Hepatocyte (in vitro differentiated cells): ENCODE results near the gene DOC2A.

ENCODE experiments used
- EZH2 ChIP-seq: fragments of 200-600 bp; sonication (generic); IDR thresholded peaks from 2 replicates; pipeline ENCODE4 v1.6.1; 2016; ENCODE audit warnings: antibody characterized with exemption, mild to moderate bottlenecking, borderline replicate concordance
- TF ChIP-seq, protein P1 (sequence below): fragments of 200-600 bp; sonication (generic); IDR thresholded peaks from 2 replicates; pipeline ENCODE4 v1.5.1; 2016; ENCODE audit warnings: antibody characterized with exemption, mild to moderate bottlenecking; ENCODE audit not compliant: poor library complexity

DNA sequence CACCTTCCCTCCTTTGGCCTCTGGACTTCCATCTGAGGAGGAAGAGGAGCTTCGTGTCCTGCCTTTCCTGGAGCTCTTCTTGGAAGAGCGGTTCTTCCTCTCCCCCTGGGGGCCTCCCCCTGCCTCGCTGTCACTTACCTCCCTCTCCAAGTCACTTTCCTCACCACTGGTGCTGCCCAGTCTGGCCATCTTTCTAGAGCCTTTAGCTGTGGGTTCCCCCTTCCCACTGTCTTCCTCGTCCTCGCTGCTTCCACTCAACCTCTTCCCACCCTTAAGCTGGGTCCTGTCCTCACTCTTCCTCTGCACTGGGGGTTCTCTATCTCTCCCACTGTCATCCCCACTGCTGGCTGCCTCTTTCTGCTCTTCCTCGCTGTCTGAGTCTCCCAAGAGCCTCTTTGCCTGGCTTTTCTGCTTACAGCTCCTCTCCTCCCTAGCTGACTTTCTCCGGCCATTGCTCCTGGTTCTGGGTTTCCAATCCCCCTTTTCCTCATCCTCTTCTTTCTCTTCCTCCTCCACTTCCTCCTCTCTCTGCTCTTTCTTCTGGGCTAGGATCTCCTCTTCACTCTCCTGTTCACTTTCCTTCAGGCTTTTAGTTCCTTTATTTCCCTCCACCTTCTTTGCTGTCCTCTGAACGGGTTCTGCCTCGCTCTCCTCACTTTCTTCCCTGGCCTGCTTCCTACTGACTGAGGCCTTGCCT, 16.8 kb downstream of the DOC2A start:
- TF ChIP-seq EZH2: no peak
- TF ChIP-seq, protein P1, sequence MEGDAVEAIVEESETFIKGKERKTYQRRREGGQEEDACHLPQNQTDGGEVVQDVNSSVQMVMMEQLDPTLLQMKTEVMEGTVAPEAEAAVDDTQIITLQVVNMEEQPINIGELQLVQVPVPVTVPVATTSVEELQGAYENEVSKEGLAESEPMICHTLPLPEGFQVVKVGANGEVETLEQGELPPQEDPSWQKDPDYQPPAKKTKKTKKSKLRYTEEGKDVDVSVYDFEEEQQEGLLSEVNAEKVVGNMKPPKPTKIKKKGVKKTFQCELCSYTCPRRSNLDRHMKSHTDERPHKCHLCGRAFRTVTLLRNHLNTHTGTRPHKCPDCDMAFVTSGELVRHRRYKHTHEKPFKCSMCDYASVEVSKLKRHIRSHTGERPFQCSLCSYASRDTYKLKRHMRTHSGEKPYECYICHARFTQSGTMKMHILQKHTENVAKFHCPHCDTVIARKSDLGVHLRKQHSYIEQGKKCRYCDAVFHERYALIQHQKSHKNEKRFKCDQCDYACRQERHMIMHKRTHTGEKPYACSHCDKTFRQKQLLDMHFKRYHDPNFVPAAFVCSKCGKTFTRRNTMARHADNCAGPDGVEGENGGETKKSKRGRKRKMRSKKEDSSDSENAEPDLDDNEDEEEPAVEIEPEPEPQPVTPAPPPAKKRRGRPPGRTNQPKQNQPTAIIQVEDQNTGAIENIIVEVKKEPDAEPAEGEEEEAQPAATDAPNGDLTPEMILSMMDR: no peak
